ENCODE results near the gene GATA6. TPM values are rescaled to one million over a fixed set of nuclear protein-coding genes. Genes with fewer than 3 reads are reported as not detected.

Gene GATA6
- total and polyA plus RNA-seq, 2 of the 13 experiments (the other 11 are each of a cell fraction or from before 2014, with no cell fraction given) = 0.84 to 3.2 TPM

DNA sequence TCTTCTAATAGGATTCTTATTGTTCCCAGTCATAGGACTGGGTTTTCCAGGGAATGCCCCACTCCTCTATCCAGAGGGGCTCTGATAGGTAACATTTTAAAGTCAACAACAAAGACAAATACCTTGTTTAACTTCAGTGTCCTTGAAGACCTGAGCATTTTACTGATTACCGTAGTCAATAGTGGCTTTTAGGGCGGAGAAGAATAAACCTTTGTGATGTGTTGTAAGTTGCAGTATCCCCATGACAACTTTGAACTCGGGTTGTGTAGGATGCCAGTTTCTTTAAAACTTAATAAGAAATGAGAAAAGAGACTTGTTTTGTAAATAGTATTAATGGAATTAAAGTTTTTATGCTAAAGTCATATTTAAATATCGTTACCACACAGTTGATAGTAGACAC lies 6.0 kb downstream of the GATA6 start (continued):
- TF ChIP-seq SALL2 (CRISPR knock-in tag; IDR thresholded peaks at IDR 0.05) (no peak), ZNF720 (CRISPR knock-in tag; IDR thresholded peaks at IDR 0.05) (no peak), ELF4 (CRISPR knock-in tag; IDR thresholded peaks at IDR 0.05; ENCODE audit: borderline replicate concordance) (no peak), MAFK (conservative IDR thresholded peaks at IDR 0.05 in 1 of 2, IDR thresholded peaks at IDR 0.05 in 1 of 2; ENCODE audit: low read length in 2 of 2) (no peak), NFIB (CRISPR knock-in tag; IDR thresholded peaks at IDR 0.05; ENCODE audit: borderline replicate concordance) (no peak), FOSL1 (CRISPR knock-in tag; IDR thresholded peaks at IDR 0.05; ENCODE audit: borderline replicate concordance) (no peak), REXO4 (CRISPR knock-in tag; IDR thresholded peaks at IDR 0.05; ENCODE audit: borderline replicate concordance) (no peak), RELA (CRISPR knock-in tag; IDR thresholded peaks at IDR 0.05) (no peak), ZNF775 (CRISPR knock-in tag; IDR thresholded peaks at IDR 0.05; ENCODE audit: borderline replicate concordance) (no peak), ZNF75D (CRISPR knock-in tag; IDR thresholded peaks at IDR 0.05; ENCODE audit: borderline replicate concordance) (no peak), CREB1 (IDR thresholded peaks at IDR 0.05) (no peak), CREB1 (CRISPR knock-in tag; IDR thresholded peaks at IDR 0.05) (peak; percentile 44; the same call in 1 of the 2 replicates), ZNF780A (CRISPR knock-in tag; IDR thresholded peaks at IDR 0.05) (no peak), RFX1 (IDR thresholded peaks at IDR 0.05) (peak; percentile 53; the same call in 1 of the 2 replicates), ZNF260 (CRISPR knock-in tag; IDR thresholded peaks at IDR 0.05; ENCODE audit: borderline replicate concordance, low read depth) (no peak), ZFP36L1 (CRISPR knock-in tag; IDR thresholded peaks at IDR 0.05) (no peak; the same call in 1 of the 2 replicates), ZFYVE20 (CRISPR knock-in tag; IDR thresholded peaks at IDR 0.05; ENCODE audit: borderline replicate concordance, low read depth) (no peak), GTF3A (CRISPR knock-in tag; conservative IDR thresholded peaks at IDR 0.05) (no peak), ZNF710 (CRISPR knock-in tag; IDR thresholded peaks at IDR 0.05; ENCODE audit: borderline replicate concordance) (no peak), ZFP36 (IDR thresholded peaks at IDR 0.05; ENCODE audit: borderline replicate concordance, low read depth, low read length, partially characterized antibody) (no peak), NFYC (CRISPR knock-in tag; IDR thresholded peaks at IDR 0.05) (no peak)
- TF ChIP-seq, protein P1, sequence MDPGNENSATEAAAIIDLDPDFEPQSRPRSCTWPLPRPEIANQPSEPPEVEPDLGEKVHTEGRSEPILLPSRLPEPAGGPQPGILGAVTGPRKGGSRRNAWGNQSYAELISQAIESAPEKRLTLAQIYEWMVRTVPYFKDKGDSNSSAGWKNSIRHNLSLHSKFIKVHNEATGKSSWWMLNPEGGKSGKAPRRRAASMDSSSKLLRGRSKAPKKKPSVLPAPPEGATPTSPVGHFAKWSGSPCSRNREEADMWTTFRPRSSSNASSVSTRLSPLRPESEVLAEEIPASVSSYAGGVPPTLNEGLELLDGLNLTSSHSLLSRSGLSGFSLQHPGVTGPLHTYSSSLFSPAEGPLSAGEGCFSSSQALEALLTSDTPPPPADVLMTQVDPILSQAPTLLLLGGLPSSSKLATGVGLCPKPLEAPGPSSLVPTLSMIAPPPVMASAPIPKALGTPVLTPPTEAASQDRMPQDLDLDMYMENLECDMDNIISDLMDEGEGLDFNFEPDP (CRISPR knock-in tag; conservative IDR thresholded peaks at IDR 0.05) = no peak
- TF ChIP-seq, protein P2, sequence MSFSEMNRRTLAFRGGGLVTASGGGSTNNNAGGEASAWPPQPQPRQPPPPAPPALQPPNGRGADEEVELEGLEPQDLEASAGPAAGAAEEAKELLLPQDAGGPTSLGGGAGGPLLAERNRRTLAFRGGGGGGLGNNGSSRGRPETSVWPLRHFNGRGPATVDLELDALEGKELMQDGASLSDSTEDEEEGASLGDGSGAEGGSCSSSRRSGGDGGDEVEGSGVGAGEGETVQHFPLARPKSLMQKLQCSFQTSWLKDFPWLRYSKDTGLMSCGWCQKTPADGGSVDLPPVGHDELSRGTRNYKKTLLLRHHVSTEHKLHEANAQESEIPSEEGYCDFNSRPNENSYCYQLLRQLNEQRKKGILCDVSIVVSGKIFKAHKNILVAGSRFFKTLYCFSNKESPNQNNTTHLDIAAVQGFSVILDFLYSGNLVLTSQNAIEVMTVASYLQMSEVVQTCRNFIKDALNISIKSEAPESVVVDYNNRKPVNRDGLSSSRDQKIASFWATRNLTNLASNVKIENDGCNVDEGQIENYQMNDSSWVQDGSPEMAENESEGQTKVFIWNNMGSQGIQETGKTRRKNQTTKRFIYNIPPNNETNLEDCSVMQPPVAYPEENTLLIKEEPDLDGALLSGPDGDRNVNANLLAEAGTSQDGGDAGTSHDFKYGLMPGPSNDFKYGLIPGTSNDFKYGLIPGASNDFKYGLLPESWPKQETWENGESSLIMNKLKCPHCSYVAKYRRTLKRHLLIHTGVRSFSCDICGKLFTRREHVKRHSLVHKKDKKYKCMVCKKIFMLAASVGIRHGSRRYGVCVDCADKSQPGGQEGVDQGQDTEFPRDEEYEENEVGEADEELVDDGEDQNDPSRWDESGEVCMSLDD (CRISPR knock-in tag; IDR thresholded peaks at IDR 0.05; ENCODE audit: borderline replicate concordance) = no peak; the same call in 1 of the 2 replicates
- TF ChIP-seq, protein P3, sequence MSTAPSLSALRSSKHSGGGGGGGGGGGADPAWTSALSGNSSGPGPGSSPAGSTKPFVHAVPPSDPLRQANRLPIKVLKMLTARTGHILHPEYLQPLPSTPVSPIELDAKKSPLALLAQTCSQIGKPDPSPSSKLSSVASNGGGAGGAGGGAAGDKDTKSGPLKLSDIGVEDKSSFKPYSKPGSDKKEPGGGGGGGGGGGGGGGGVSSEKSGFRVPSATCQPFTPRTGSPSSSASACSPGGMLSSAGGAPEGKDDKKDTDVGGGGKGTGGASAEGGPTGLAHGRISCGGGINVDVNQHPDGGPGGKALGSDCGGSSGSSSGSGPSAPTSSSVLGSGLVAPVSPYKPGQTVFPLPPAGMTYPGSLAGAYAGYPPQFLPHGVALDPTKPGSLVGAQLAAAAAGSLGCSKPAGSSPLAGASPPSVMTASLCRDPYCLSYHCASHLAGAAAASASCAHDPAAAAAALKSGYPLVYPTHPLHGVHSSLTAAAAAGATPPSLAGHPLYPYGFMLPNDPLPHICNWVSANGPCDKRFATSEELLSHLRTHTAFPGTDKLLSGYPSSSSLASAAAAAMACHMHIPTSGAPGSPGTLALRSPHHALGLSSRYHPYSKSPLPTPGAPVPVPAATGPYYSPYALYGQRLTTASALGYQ (CRISPR knock-in tag; IDR thresholded peaks at IDR 0.05) = peak; percentile 86
